Measurements from ENCODE around the gene SYMPK.

The SYMPK gene

GRCh38 chr19:45768984-45769782 lies 93.8 kb downstream of the SYMPK start, which contains the start of gene SIX5:
TSS of gene SIX5 (minus strand) at chr19:45769252. CDS start at chr19:45768844, 408 bp downstream.
- peaks cover 6% of the 10 kb centered on the region for H3K4me1 ChIP-seq (ENCODE audit: control insufficient read depth, insufficient read depth, low read length)
- H3K4me3 ChIP-seq (ENCODE audit: low read depth, low read length) = peak within 1 kb of the TSS; percentile 87
- H3K36me3 ChIP-seq (ENCODE audit: control insufficient read depth, insufficient read depth, low read length) = peaks cover 3% of the 10 kb centered on the region
- no peaks in the 10 kb centered on the region for H3K27me3 ChIP-seq (ENCODE audit: control insufficient read depth, insufficient read depth, low read length)
- no peaks in the 10 kb centered on the region for H3K9me3 ChIP-seq (ENCODE audit: control insufficient read depth, insufficient read depth, low read length)
- peak within 1 kb of the TSS; percentile 87 for H3K9ac ChIP-seq (ENCODE audit: low read depth, low read length)

GRCh38 chr19:45768655-45768983 lies 94.3 kb downstream of the SYMPK start:
- Histone ChIP-seq H3K4me1 (ENCODE audit: control insufficient read depth, insufficient read depth, low read length) (peaks cover 8% of the 10 kb centered on the region), H3K4me3 (ENCODE audit: low read depth, low read length) (peak overlapping the region; percentile 87), H3K9ac (ENCODE audit: low read depth, low read length) (peak overlapping the region; percentile 87), H3K27me3 (ENCODE audit: control insufficient read depth, insufficient read depth, low read length) (no peaks in the 10 kb centered on the region), H3K36me3 (ENCODE audit: control insufficient read depth, insufficient read depth, low read length) (peaks cover 3% of the 10 kb centered on the region), H3K9me3 (ENCODE audit: control insufficient read depth, insufficient read depth, low read length) (no peaks in the 10 kb centered on the region)

GRCh38 chr19:45767881-45768654 lies 94.9 kb downstream of the SYMPK start:
- peaks cover 8% of the 10 kb centered on the region for H3K4me1 ChIP-seq (ENCODE audit: control insufficient read depth, insufficient read depth, low read length)

GRCh38 chr19:45767410-45767880 lies 95.5 kb downstream of the SYMPK start:
- H3K36me3 ChIP-seq (ENCODE audit: control insufficient read depth, insufficient read depth, low read length) = peaks cover 3% of the 10 kb centered on the region
- H3K4me1 ChIP-seq (ENCODE audit: control insufficient read depth, insufficient read depth, low read length) = peaks cover 8% of the 10 kb centered on the region
- no peaks in the 10 kb centered on the region for H3K9me3 ChIP-seq (ENCODE audit: control insufficient read depth, insufficient read depth, low read length)
- H3K27me3 ChIP-seq (ENCODE audit: control insufficient read depth, insufficient read depth, low read length) = no peaks in the 10 kb centered on the region
- H3K9ac ChIP-seq (ENCODE audit: low read depth, low read length) = peak overlapping the region; percentile 85
- H3K4me3 ChIP-seq (ENCODE audit: low read depth, low read length) = peak overlapping the region; percentile 87

More at GRCh38 chr19:45767881-45768654, 94.9 kb downstream of the SYMPK start:
- Histone ChIP-seq H3K4me3 (ENCODE audit: low read depth, low read length) (peak overlapping the region; percentile 87), H3K9ac (ENCODE audit: low read depth, low read length) (peak overlapping the region; percentile 85), H3K36me3 (ENCODE audit: control insufficient read depth, insufficient read depth, low read length) (peaks cover 3% of the 10 kb centered on the region), H3K9me3 (ENCODE audit: control insufficient read depth, insufficient read depth, low read length) (no peaks in the 10 kb centered on the region), H3K27me3 (ENCODE audit: control insufficient read depth, insufficient read depth, low read length) (no peaks in the 10 kb centered on the region)

- Histone ChIP-seq H3K9me3 (ENCODE audit: control insufficient read depth, insufficient read depth, low read length) (no peaks in the 10 kb centered on the region), H3K27me3 (ENCODE audit: control insufficient read depth, insufficient read depth, low read length) (no peaks in the 10 kb centered on the region), H3K36me3 (ENCODE audit: control insufficient read depth, insufficient read depth, low read length) (peaks cover 3% of the 10 kb centered on the region), H3K4me3 (ENCODE audit: low read depth, low read length) (peak overlapping the region; percentile 87), H3K9ac (ENCODE audit: low read depth, low read length) (peak overlapping the region; percentile 12), H3K4me1 (ENCODE audit: control insufficient read depth, insufficient read depth, low read length) (peaks cover 8% of the 10 kb centered on the region)
Observed at GRCh38 chr19:45766869-45767346, 96.0 kb downstream of the SYMPK start.

- H3K9me3 ChIP-seq (ENCODE audit: control insufficient read depth, insufficient read depth, low read length) = no peaks in the 10 kb centered on the region
- peaks cover 3% of the 10 kb centered on the region for H3K36me3 ChIP-seq (ENCODE audit: control insufficient read depth, insufficient read depth, low read length)
- peaks cover 8% of the 10 kb centered on the region for H3K4me1 ChIP-seq (ENCODE audit: control insufficient read depth, insufficient read depth, low read length)
- H3K4me3 ChIP-seq (ENCODE audit: low read depth, low read length) = peak overlapping the region; percentile 87
- H3K27me3 ChIP-seq (ENCODE audit: control insufficient read depth, insufficient read depth, low read length) = no peaks in the 10 kb centered on the region
- peak overlapping the region; percentile 12 for H3K9ac ChIP-seq (ENCODE audit: low read depth, low read length)
Observed at GRCh38 chr19:45766296-45766868, 96.6 kb downstream of the SYMPK start.

- no peak overlapping the region for H3K4me3 ChIP-seq (ENCODE audit: low read depth, low read length)
- H3K4me1 ChIP-seq (ENCODE audit: control insufficient read depth, insufficient read depth, low read length) = peaks cover 8% of the 10 kb centered on the region
- peaks cover 3% of the 10 kb centered on the region for H3K36me3 ChIP-seq (ENCODE audit: control insufficient read depth, insufficient read depth, low read length)
- H3K9ac ChIP-seq (ENCODE audit: low read depth, low read length) = no peak overlapping the region
- no peaks in the 10 kb centered on the region for H3K27me3 ChIP-seq (ENCODE audit: control insufficient read depth, insufficient read depth, low read length)
- H3K9me3 ChIP-seq (ENCODE audit: control insufficient read depth, insufficient read depth, low read length) = no peaks in the 10 kb centered on the region
Observed at GRCh38 chr19:45765702-45766295, 97.1 kb downstream of the SYMPK start.
